Measurements from ENCODE around the gene AKR7A2.
A peak's percentile ranks its signal among the peaks of the same experiment; 100 is the strongest.

Gene AKR7A2
- total RNA-seq: 11.6 to 28.5 reads per million in 2 experiments

- DNase-seq (ENCODE audit: low read depth): peak; percentile 85
These were observed at the start of gene AKR7A2, which contains the start of gene SLC66A1 for GRCh38 chr1:19311931-19312781. Gene AKR7A2 (minus strand): TSS chr1:19312144. CDS start chr1:19312124, 20 bp downstream. Gene SLC66A1 (plus strand): TSS chr1:19312326. CDS start chr1:19317678, 5,352 bp downstream.

- no peak for DNase-seq (ENCODE audit: low read depth)
These were observed 49.1 kb upstream of the AKR7A2 start for GRCh38 chr1:19360843-19361610.

- DNase-seq (ENCODE audit: low read depth): no peak
These were observed 48.5 kb upstream of the AKR7A2 start for GRCh38 chr1:19360432-19360831.

GRCh38 chr1:19360016-19360415 lies 48.1 kb upstream of the AKR7A2 start:
- no peak for DNase-seq (ENCODE audit: low read depth)

GRCh38 chr1:19359357-19359756 lies 47.4 kb upstream of the AKR7A2 start:
- DNase-seq (ENCODE audit: low read depth): no peak

- DNase-seq (ENCODE audit: low read depth): no peak
These were observed 46.8 kb upstream of the AKR7A2 start for GRCh38 chr1:19358710-19359109.

GRCh38 chr1:19357299-19357986 lies 45.5 kb upstream of the AKR7A2 start:
- no peak for DNase-seq (ENCODE audit: low read depth)

- no peak for DNase-seq (ENCODE audit: low read depth)
These were observed 44.3 kb upstream of the AKR7A2 start for GRCh38 chr1:19356266-19356665.

GRCh38 chr1:19354531-19354981 lies 42.6 kb upstream of the AKR7A2 start:
- no peak for DNase-seq (ENCODE audit: low read depth)

GRCh38 chr1:19353596-19353995 lies 41.7 kb upstream of the AKR7A2 start:
- DNase-seq (ENCODE audit: low read depth): no peak

- no peak for DNase-seq (ENCODE audit: low read depth)
These were observed 40.9 kb upstream of the AKR7A2 start for GRCh38 chr1:19352839-19353238.

- no peak for DNase-seq (ENCODE audit: low read depth)
These were observed 39.9 kb upstream of the AKR7A2 start for GRCh38 chr1:19351873-19352272.

- no peak for DNase-seq (ENCODE audit: low read depth)
These were observed 38.6 kb upstream of the AKR7A2 start for GRCh38 chr1:19350566-19350965.

GRCh38 chr1:19349999-19350398 lies 38.1 kb upstream of the AKR7A2 start:
- DNase-seq (ENCODE audit: low read depth): no peak

- DNase-seq (ENCODE audit: low read depth): no peak
These were observed 36.7 kb upstream of the AKR7A2 start for GRCh38 chr1:19348441-19349198.

GRCh38 chr1:19347533-19348172 lies 35.7 kb upstream of the AKR7A2 start:
- DNase-seq (ENCODE audit: low read depth): no peak

- no peak for DNase-seq (ENCODE audit: low read depth)
These were observed 34.1 kb upstream of the AKR7A2 start for GRCh38 chr1:19346026-19346425.

GRCh38 chr1:19345391-19345790 lies 33.4 kb upstream of the AKR7A2 start:
- no peak for DNase-seq (ENCODE audit: low read depth)

GRCh38 chr1:19344831-19345230 lies 32.9 kb upstream of the AKR7A2 start:
- DNase-seq (ENCODE audit: low read depth): no peak

- peak; percentile 20 for DNase-seq (ENCODE audit: low read depth)
These were observed 32.4 kb upstream of the AKR7A2 start for GRCh38 chr1:19344372-19344810.

All from T follicular helper cell (primary cell).